Endometrial microvascular endothelial cells (primary cell): ENCODE measurements around the gene RERE. TPM values are rescaled to one million over a fixed set of nuclear protein-coding genes. Genes with fewer than 3 reads are reported as not detected.
"Not testable (repeated sequence)": the region's sequence is repeated elsewhere in the genome, so short reads cannot be mapped to it uniquely, and the experiment has no call there.

Experiments used
- in situ Hi-C: cut with HindIII; loops from 2 replicates; pipeline ENCODE4 v1.10.0; 2017; ENCODE audit warnings: low sequenced_read_pairs, low pct_unique_long_range_greater_than_20kb; ENCODE audit errors: inconsistent ontology term
- total RNA-seq: library from RNA; depleted of rRNA; stranded (reverse); fragments of >200 nt; gene quantifications from one replicate; pipeline ENCODE4 v1.2.3, GENCODE V29; 2015; ENCODE audit errors: inconsistent ontology term

The RERE gene
- total RNA-seq, 1 donor from 2014 or later: 16.5 TPM

- in situ Hi-C loops: not testable (repeated sequence)
These were observed 205.6 kb downstream of the RERE start for GRCh38 chr1:8611634-8612515.

GRCh38 chr1:8607906-8608305 is 209.5 kb downstream of the RERE start:
- in situ Hi-C loops: no loop called here

DNA sequence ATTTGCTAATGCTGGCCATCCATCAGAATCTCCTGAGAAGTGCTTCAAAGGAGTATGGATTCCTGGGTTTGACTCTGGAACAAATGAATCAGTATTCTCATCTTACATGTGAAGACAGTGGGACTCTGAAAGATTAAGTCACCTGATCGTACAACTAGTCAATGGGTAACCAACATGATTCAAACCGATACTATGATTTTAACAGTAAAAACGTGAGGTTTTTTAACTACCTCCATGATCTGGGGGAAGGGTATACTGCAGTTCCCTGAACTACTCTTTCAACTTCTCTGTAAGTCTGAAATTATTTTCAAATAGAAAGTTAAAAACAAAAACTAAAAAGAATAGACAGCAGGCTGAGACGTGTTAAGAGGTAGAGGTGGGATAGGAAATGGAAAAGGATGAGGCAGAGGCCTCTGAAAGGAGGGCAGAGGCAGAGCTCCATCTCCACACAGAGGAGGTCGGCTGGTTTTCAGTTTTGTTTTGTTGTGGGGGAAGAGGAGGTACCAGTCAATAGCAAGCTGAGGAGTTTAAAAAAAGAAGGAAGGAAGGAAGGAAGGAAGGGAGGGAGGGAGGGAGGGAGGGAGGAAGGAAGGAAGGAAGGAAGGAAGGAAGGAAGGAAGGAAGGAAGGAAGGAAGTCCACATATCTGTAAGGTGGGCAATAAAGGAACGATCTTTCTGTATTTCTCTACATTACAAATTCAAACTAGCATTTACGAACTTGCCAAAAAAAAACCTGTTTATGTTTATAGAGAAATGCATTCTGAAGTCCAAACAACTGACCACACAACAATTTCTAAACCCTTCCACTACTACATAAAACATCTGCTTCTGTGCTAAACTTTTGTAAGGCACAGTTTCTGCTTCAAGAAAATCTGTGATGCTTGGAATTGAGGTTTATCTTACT is 213.1 kb downstream of the RERE start:
- in situ Hi-C loops: no loop called here

GRCh38 chr1:8603220-8603616 is 214.2 kb downstream of the RERE start:
- in situ Hi-C loops: no loop called here

DNA sequence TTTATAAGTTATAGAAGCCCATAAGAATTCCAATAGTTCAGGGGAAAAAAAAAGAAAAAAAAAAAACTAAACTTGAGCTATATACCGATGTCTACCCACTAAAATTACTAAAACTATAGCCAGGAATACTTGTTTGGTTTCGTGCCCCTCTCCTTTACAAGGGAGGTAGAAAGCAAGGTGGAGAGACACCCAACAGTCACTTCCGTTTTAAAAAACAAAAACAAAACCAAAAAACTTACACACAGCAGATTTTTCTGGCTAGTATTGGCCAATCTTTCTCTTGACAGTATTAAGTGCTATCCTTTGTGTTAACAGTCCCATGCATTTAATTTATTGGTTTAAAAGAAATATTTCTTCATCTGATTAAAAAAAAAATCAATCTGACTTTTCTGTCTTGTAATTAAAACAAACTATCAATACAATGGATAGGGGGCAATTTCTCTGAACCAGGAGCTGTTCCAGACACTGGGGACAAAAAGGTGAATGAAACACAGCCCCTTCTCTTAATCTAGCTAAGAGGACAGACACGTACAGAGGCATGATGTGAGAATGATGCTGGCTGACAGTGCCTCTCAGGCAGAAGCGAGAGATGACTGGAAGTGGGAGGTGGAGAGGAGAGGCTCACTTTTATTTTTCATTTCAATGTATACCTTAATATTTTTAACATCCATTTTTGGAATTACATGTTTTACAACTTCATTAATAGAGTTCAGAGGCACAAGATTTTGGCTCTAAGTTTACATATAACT is 214.8 kb downstream of the RERE start:
- in situ Hi-C loops: no loop called here

DNA sequence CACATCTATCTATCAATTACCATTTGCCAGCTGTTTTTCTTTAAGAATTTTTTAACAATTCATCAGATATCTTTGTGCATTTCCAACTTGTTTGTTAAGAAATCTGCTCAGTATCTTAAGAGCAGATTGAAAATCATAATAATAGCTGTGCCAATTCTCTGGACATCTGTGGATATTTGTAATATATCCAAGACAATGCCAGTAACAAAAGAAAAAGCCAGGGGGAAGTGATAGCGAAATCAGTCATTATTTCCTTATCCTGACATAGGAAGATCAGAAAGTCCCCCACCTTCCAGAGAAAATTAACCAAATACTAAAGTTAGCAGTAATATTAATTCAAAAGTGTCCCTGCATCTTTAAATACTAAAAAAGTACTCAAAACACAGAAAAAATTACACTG is 217.1 kb downstream of the RERE start:
- in situ Hi-C loops: no loop called here

DNA sequence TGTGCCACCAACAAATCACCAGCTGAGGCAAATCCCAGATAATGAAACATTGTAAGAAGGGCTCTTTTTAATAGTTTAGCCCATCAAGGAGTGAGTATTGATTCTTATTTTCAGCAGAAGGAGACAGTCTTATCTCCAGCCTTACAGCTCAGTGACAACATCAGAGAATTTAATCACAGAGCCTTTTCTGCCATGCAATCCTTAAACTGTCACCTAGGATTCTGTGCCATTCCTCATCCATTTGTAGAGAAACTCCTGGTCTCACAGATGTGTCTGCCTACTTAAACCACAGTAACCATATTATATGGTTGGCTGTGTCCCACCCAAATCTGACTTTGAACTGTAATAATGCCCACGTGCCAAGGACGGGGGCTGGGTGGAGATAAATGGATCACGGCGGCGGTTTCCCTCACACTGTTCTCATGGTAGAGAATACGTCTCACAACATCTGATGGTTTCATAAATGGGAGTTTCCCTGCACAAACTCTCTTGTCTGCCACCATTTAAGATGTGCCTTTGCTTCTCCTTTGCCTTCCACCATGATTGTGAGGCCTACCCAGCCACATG is 217.7 kb downstream of the RERE start:
- in situ Hi-C loops: no loop called here

DNA sequence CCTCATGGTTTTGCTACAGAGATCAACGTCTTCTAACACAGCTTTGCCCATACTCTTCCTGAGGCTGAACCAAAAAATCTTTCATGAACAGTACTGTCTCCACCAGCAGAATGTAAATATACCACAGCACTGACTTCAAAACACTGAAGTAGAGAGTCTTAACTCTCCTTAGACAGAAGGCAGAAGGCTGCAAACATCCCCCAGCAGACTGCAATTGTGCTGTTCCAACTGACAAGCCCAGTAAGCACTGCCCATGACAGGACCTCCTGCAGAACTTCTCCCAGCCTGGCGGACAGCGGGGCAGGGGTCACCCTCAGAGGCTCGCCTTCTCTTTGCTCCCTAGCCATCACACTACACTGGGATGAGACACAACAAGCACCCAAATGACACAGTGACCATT is 218.7 kb downstream of the RERE start:
- in situ Hi-C loops: no loop called here

DNA sequence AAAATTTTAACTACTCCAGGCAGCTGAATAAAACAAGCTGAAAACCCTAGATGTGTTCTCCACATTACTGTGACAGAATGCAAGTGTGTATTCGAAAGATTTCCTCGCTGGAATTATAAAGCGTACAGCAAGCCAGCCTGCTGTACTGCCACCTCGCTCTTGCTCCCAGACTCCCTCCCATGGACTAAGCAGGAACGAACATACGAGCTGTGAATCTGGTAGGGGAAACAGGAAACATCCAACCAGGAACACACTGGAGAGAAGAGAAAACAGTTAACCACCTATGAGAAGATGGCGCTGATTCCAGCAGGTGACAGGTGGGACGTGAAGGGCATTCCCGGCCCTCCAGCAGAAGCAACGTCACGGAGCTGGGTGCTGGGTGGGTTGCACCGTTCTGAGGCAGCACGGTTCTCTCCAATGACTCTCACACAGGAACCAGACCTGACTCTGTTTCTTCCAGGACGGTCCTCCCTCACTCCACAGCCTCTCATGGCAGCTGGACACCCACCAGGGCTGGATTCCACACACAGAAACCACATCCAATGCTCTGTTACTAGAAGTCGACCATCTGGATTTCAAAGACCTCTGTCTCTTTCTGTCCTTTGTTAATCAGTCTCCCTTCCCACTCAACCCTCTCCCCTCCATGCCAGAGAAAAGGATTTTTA is 219.2 kb downstream of the RERE start:
- in situ Hi-C loops: no loop called here

- in situ Hi-C loops: no loop called here
These were observed 220.0 kb downstream of the RERE start for GRCh38 chr1:8597455-8597854.

- in situ Hi-C loops: no loop called here
These were observed 221.5 kb downstream of the RERE start for GRCh38 chr1:8595941-8596340.

GRCh38 chr1:8595332-8595731 is 222.1 kb downstream of the RERE start:
- in situ Hi-C loops: no loop called here

- in situ Hi-C loops: not testable (repeated sequence)
These were observed 224.1 kb downstream of the RERE start for GRCh38 chr1:8593292-8593691.

DNA sequence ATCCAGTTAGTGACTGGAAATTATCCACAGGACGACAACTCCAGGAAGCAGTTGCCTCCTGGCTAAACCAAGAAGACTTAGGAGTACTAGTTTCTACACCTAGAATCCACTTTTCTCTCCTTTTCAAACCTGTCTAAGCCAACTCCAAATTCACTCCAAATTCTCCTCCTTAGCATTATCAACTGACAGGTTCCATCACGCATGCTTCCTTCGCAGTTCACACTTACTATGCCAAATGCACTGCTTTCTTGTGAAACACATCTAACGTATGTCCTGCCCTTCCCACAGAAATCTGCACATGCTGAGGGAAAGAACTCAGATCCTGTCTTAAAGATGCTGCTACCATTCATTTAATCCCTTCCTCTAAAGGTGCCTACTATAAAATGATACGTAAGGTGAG is 225.9 kb downstream of the RERE start:
- in situ Hi-C loops: no loop called here

- in situ Hi-C loops: no loop called here
These were observed 226.6 kb downstream of the RERE start for GRCh38 chr1:8590721-8591351.

DNA sequence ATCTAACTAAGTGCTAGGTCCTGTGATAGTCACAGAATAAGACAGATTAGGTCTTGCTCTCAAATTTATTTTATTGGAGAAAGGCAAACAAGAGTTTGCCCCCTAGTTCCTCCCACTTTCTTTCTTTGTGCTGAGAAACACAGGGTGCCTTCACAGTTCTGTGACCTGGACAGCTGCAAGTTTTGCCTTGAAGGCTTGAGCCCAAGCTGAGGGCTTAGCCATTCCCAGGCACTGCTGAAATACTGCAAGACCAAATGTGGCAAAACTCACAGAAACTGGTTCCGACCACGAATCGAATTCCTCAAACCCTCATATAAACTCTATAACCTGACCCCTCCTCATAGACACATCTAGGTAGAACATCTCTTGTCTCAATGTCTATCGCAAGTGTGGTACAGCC is 227.9 kb downstream of the RERE start:
- in situ Hi-C loops: no loop called here

DNA sequence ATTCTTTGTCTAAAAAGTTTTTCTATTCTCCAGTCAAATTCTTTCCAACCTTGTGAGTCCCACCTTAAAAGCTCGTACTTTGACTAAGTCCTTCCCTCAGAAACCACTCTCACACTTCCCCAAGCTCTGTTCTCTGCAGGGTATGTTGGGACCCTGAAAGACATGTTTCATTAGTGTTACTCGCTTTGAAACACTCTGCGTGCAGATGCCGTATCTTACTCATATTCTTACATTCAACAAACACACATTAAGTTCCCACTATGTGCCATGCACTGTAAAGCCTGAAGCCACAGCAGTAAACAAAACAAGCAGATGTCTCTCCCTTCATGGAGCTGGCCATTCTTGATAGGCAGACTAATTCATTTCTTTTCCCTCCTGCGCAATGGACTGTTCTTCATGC is 229.7 kb downstream of the RERE start:
- in situ Hi-C loops: no loop called here

DNA sequence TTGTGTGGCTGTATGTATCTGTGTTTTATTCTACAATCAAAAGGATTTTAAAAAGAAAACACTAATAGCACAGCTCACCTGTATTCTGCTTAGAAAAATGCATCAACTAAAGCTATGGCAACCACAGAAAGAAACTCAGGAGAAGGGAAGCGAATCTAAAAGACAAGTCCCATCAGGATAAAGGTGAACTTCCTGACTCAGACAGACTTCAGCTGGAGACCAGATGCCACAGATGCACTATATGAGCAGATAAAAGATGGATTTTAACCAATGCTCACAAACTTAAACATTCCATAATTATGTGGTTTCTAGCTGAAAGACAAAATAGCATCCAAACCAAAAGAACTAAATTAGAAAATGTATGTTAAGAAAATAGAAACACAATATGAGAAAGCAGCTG is 231.0 kb downstream of the RERE start:
- in situ Hi-C loops: no loop called here
